MM.1S (cell line): Measurements from ENCODE around the gene ANO10.

ENCODE experiments used
- DNase-seq: peaks from one replicate; pipeline ENCODE4 v3.0.0-alpha.2; 2015
- H2AFZ ChIP-seq: fragments of 300-600 bp; sonication (generic); 2 replicates; pipeline ENCODE4 v1.6.0; 2016; ENCODE audit warnings: antibody characterized with exemption, low read length
- H3F3A ChIP-seq: fragments of 300-600 bp; sonication (generic); 2 replicates; pipeline ENCODE4 v1.6.1; 2016; ENCODE audit warnings: mild to moderate bottlenecking, antibody characterized with exemption, low read length, moderate library complexity, mixed read lengths; ENCODE audit not compliant: insufficient read depth
- H3K27ac ChIP-seq: fragments of 300-600 bp; sonication (generic); 2 replicates; pipeline ENCODE4 v1.5.1; 2016; ENCODE audit warnings: mild to moderate bottlenecking, low read length
- H3K27me3 ChIP-seq: fragments of 300-600 bp; sonication (generic); replicated peaks from 2 replicates; pipeline ENCODE4 v1.6.0; 2016; ENCODE audit warnings: low read length; ENCODE audit not compliant: insufficient read depth
- H3K36me3 ChIP-seq: fragments of 300-600 bp; sonication (generic); replicated peaks from 2 replicates; pipeline ENCODE4 v1.6.1; 2016; ENCODE audit warnings: mild to moderate bottlenecking, low read length, mixed read lengths; ENCODE audit not compliant: insufficient read depth
- H3K4me1 ChIP-seq: fragments of 300-600 bp; sonication (generic); 2 replicates; pipeline ENCODE4 v1.6.1; 2016; ENCODE audit warnings: low read length, mixed read lengths
- H3K4me2 ChIP-seq: fragments of 300-600 bp; sonication (generic); 2 replicates; pipeline ENCODE4 v1.6.0; 2016; ENCODE audit warnings: low read depth, low read length
- H3K4me3 ChIP-seq: fragments of 300-600 bp; sonication (generic); 2 replicates; pipeline ENCODE4 v1.5.1; 2016; ENCODE audit warnings: low read length, mixed read lengths
- H3K79me2 ChIP-seq: fragments of 300-600 bp; sonication (generic); 2 replicates; pipeline ENCODE4 v1.6.1; 2016; ENCODE audit warnings: mixed run types, low read length, mixed read lengths
- H3K9ac ChIP-seq: fragments of 300-600 bp; sonication (generic); 2 replicates; pipeline ENCODE4 v1.6.1; 2016; ENCODE audit warnings: low read length, mixed read lengths
- H3K9me2 ChIP-seq: fragments of 300-600 bp; sonication (generic); replicated peaks from 2 replicates; pipeline ENCODE4 v1.6.1; 2016; ENCODE audit warnings: mild to moderate bottlenecking, low read length, mixed read lengths; ENCODE audit not compliant: insufficient read depth
- H3K9me3 ChIP-seq: fragments of 300-600 bp; sonication (generic); replicated peaks from 2 replicates; pipeline ENCODE4 v1.6.1; 2016; ENCODE audit warnings: mild to moderate bottlenecking, low read length, mixed read lengths; ENCODE audit not compliant: insufficient read depth
- H4K20me1 ChIP-seq: fragments of 300-600 bp; sonication (generic); 2 replicates; pipeline ENCODE4 v1.6.1; 2016; ENCODE audit warnings: mild to moderate bottlenecking, low read length, moderate library complexity, mixed read lengths; ENCODE audit not compliant: insufficient read depth
- EZH2 ChIP-seq: fragments of 300-600 bp; sonication (generic); optimal IDR thresholded peaks from 2 replicates; pipeline ENCODE3; 2017; ENCODE audit warnings: low read depth, mild to moderate bottlenecking, antibody characterized with exemption, low read length, mixed read lengths
- EZH2phosphoT487 ChIP-seq: fragments of 300-600 bp; sonication (generic); IDR thresholded peaks from 2 replicates; pipeline ENCODE4 v1.6.1; 2018; ENCODE audit warnings: antibody characterized with exemption, low read length
- TF ChIP-seq, protein P1 (sequence below): fragments of 300-600 bp; sonication (generic); IDR thresholded peaks from 2 replicates; pipeline ENCODE4 v1.5.1; 2016; ENCODE audit warnings: antibody characterized with exemption, low read length, mixed read lengths

ANO10 gene

DNA sequence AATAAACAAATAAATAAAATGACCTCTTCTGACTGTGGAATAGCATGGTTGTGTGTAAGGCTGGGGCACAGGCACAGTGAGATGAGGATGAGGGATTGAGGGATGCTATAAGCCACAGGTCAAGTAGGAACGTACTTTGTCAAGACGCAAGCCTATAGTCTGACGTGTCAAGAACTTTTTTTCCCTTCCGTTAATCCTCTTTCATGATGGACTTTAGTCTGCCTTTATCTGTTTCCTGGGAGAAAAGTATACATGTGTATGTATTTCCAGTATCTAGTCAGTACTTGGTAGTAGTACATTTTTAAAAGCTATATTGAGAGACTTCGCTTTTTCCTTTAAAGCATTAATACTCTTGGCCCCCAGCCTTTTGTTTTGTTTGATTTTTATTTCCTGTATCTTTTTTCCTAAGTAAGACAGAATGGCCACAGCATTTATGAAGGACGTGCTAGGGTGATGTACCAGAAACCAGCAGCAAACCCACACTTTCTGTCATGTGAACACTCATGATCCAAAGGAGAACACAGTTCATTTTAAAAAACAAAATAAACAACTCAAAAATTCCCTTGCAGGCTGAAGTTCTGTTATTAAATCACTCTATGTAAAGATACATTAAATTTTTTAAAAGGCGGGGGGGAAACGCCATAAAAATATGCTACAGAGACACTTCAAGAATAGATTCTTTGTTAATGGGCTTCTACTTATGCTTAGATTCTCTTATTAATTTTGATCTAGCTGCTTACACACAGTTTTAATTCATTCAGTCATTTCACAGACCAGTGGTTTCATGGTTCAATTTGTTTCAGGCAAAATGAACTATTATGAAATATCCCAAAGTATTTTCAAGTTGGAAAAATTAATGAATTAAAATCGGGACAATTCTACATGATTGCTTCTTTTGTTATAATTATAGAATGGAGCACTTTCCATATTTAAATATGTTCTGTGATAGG, 220.8 kb downstream of the ANO10 start:
- H3F3A ChIP-seq, result no peaks in the 10 kb centered on the region
- no peak for DNase-seq
- no peak overlapping the region for H3K4me2 ChIP-seq
- no peak overlapping the region for H3K9ac ChIP-seq
- no peaks in the 10 kb centered on the region for H3K4me1 ChIP-seq
- H3K36me3 ChIP-seq, result no peaks in the 10 kb centered on the region
- no peaks in the 10 kb centered on the region for H4K20me1 ChIP-seq
- no peak overlapping the region for H2AFZ ChIP-seq
- H3K9me3 ChIP-seq, result no peaks in the 10 kb centered on the region
- TF ChIP-seq EZH2phosphoT487 (no peak), EZH2 (no peak)
- TF ChIP-seq, protein P1, sequence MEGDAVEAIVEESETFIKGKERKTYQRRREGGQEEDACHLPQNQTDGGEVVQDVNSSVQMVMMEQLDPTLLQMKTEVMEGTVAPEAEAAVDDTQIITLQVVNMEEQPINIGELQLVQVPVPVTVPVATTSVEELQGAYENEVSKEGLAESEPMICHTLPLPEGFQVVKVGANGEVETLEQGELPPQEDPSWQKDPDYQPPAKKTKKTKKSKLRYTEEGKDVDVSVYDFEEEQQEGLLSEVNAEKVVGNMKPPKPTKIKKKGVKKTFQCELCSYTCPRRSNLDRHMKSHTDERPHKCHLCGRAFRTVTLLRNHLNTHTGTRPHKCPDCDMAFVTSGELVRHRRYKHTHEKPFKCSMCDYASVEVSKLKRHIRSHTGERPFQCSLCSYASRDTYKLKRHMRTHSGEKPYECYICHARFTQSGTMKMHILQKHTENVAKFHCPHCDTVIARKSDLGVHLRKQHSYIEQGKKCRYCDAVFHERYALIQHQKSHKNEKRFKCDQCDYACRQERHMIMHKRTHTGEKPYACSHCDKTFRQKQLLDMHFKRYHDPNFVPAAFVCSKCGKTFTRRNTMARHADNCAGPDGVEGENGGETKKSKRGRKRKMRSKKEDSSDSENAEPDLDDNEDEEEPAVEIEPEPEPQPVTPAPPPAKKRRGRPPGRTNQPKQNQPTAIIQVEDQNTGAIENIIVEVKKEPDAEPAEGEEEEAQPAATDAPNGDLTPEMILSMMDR, result no peak
- no peaks in the 10 kb centered on the region for H3K9me2 ChIP-seq
- no peaks in the 10 kb centered on the region for H3K79me2 ChIP-seq
- no peak overlapping the region for H3K4me3 ChIP-seq
- H3K27ac ChIP-seq, result no peak overlapping the region
- no peaks in the 10 kb centered on the region for H3K27me3 ChIP-seq

- Histone ChIP-seq H3K4me2 (no peak overlapping the region), H3K36me3 (no peaks in the 10 kb centered on the region), H3K9me3 (no peaks in the 10 kb centered on the region), H3K4me1 (no peaks in the 10 kb centered on the region), H3K79me2 (no peaks in the 10 kb centered on the region), H3K9me2 (no peaks in the 10 kb centered on the region), H2AFZ (no peak overlapping the region), H3K27ac (no peak overlapping the region), H4K20me1 (no peaks in the 10 kb centered on the region), H3K27me3 (no peaks in the 10 kb centered on the region), H3K4me3 (no peak overlapping the region), H3F3A (no peaks in the 10 kb centered on the region), H3K9ac (no peak overlapping the region)
- DNase-seq, result no peak
- TF ChIP-seq, protein P1, result no peak
- TF ChIP-seq EZH2phosphoT487 (no peak), EZH2 (no peak)
Measured at GRCh38 chr3:43400167-43400566, 221.6 kb downstream of the ANO10 start.

DNA sequence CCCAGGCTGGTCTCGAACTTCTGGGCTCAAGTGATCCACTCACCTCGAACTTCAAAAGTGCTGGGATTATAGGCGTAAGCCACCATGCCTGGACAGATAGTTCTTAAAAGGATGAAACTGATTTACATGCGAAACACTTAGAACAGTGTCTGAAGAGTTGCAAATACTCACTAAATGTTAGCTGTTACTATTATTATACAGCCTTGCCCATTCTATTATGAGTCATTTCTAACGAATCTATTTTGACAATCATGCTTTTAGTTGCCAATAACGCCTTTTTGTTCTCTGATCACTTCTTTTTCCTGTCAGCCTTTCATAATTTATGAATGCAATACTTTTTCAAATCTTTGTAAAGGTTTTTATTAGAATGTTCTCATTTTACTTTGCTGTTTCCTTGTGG, 222.8 kb downstream of the ANO10 start:
- no peak overlapping the region for H2AFZ ChIP-seq
- no peak for DNase-seq
- H3K4me1 ChIP-seq, result no peaks in the 10 kb centered on the region
- no peak overlapping the region for H3K4me2 ChIP-seq
- H3F3A ChIP-seq, result no peaks in the 10 kb centered on the region
- no peak overlapping the region for H3K4me3 ChIP-seq
- H3K9me2 ChIP-seq, result no peaks in the 10 kb centered on the region
- no peaks in the 10 kb centered on the region for H3K36me3 ChIP-seq
- TF ChIP-seq, protein P1, result no peak
- TF ChIP-seq EZH2 (no peak), EZH2phosphoT487 (no peak)
- H3K27ac ChIP-seq, result no peak overlapping the region
- no peaks in the 10 kb centered on the region for H4K20me1 ChIP-seq
- H3K9me3 ChIP-seq, result no peaks in the 10 kb centered on the region
- H3K79me2 ChIP-seq, result no peaks in the 10 kb centered on the region
- no peaks in the 10 kb centered on the region for H3K27me3 ChIP-seq
- no peak overlapping the region for H3K9ac ChIP-seq
